Inferior parietal cortex (tissue), 1 donor: Measurements from ENCODE around the gene CFAP157.

ENCODE experiments used
- DNase-seq: peaks from one replicate; pipeline ENCODE4 v3.0.0-alpha.2; 2016; ENCODE audit errors: extremely low spot score

The CFAP157 gene

GRCh38 chr9:127761491-127761956 is 54.7 kb downstream of the CFAP157 start:
- no peak for DNase-seq

GRCh38 chr9:127762111-127762676 is 55.4 kb downstream of the CFAP157 start:
- DNase-seq = no peak

GRCh38 chr9:127763918-127764384 is 57.2 kb downstream of the CFAP157 start:
- no peak for DNase-seq

- no peak for DNase-seq
Observed at GRCh38 chr9:127765418-127765817, 58.6 kb downstream of the CFAP157 start.
